Esophagus muscularis mucosa (tissue), 4 donors: ENCODE data around the gene NCOA3. TPM values are rescaled to one million over a fixed set of nuclear protein-coding genes. Genes with fewer than 3 reads are reported as not detected.

Experiments
- DNase-seq: peaks from one replicate; pipeline ENCODE4 v3.0.0-alpha.2; 2017; ENCODE audit errors: extremely low spot score
- H3K27ac ChIP-seq, 4 donors: fragments of 200-600 bp; sonication (generic); replicated peaks in 1 of 4; 1 replicate in 3 of 4; 2 replicates in 1 of 4; pipeline ENCODE4 v1.5.1; 2016 to 2019; ENCODE audit warnings: mild to moderate bottlenecking in 1 of 4
- H3K27me3 ChIP-seq, 4 donors: fragments of 200-600 bp; sonication (generic); one replicate each; pipeline versions ENCODE4 v1.5.1 to v1.6.0; 2016 to 2019
- H3K36me3 ChIP-seq, 4 donors: fragments of 200-600 bp; sonication (generic); one replicate each; pipeline ENCODE4 v1.5.1; 2016 to 2019
- H3K4me1 ChIP-seq, 4 donors: fragments of 200-600 bp; sonication (generic); one replicate each; pipeline ENCODE4 v1.5.1; 2016 to 2019
- H3K4me3 ChIP-seq, 4 donors: fragments of 200-600 bp; sonication (generic); 1 replicate in 2 of 4; 2 replicates in 2 of 4; pipeline ENCODE4 v1.5.1; 2016 to 2019; ENCODE audit warnings: mild to moderate bottlenecking in 4 of 4, moderate library complexity in 1 of 4
- H3K9me3 ChIP-seq, 4 donors: fragments of 200-600 bp; sonication (generic); 1 replicate in 3 of 4; 2 replicates in 1 of 4; pipeline ENCODE4 v1.5.1; 2016 to 2019
- EP300 ChIP-seq: sonication (generic); formaldehyde crosslinking; IDR thresholded peaks from one replicate; pipeline ENCODE4 v1.6.1; 2017; ENCODE audit warnings: antibody characterized with exemption
- POLR2A ChIP-seq: fragments of 450-650 bp; IDR thresholded peaks from one replicate; pipeline ENCODE4 v1.6.1; 2017; ENCODE audit warnings: antibody characterized with exemption, moderate library complexity, mild to moderate bottlenecking, low read depth
- POLR2AphosphoS5 ChIP-seq, 2 donors: sonication (generic); formaldehyde crosslinking; IDR thresholded peaks; one replicate each; pipeline ENCODE4 v1.6.1; 2017; ENCODE audit warnings: antibody characterized with exemption in 2 of 2
- WGBS: methylation state at CpG from one replicate; pipeline ENCODE4 v1.1.5; 2018; 5-methylcytosine and 5-hydroxymethylcytosine counted together
- intact Hi-C: fragments of 100-400 bp; cut with DNase I; formaldehyde crosslinking; loops from one replicate; pipeline ENCODE4 v1.15.1; 2023
- total RNA-seq, 4 donors: library from RNA; depleted of rRNA; stranded (reverse); fragments of >200 nt; gene quantifications; one replicate each; pipeline versions ENCODE4 v1.1.0 to v1.2.1, GENCODE V29; 2016
- TF ChIP-seq, protein P1 (sequence below), 3 experiments: fragments of 200-600 bp in 2 of 3; fragments of 450-650 bp in 1 of 3; sonication (generic) in 2 of 3; IDR thresholded peaks; one replicate each; pipeline ENCODE4 v1.5.1; 2017 to 2019; ENCODE audit warnings: antibody characterized with exemption in 3 of 3, mild to moderate bottlenecking in 2 of 3, moderate library complexity in 1 of 3

The NCOA3 gene
- total RNA-seq, 4 donors from 2014 or later = 25.7 to 51.4 (median 35.8) TPM

DNA sequence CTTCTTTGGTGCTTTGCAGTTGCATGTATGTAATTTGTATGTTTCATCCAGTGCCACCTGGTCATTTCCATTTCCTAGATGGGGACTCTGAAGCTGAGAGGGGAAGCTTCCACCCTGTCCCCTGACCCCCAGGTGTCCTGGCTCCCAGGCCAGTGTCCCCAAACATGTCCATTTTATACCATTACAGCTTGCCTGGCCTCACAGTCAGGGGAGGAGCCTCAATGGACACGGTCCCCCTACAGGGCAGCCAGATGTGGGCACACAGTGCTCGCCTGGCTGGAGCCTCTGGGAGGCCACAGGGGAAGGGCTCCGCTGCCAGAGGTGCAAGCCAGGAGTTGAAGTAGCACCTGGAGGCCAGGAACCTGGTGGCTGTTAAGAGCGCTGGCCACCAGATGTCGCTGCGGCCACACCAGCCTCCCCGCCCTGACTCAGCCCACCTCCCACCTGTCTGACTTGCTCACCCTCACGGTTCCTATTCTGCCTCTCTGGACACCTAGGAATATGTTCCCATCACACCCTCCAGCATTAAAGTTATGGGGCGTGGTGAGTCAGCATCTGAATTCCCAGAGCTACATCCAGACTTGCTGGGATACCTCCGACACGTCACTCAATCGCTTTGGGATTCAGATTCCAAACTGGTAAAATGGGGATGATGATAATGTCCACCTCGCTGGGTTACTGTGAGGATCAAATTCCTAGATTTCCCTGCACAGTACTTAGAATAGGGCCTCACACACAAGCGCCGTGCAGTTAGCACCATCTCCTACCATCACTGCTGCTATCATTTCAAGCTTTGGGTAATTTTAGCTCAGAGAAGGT is 176.2 kb downstream of the NCOA3 start:
- H3K36me3 ChIP-seq = peaks cover 11 to 51% (median 41%) of the 10 kb centered on the region in 4 donors
- H3K4me1 ChIP-seq = peaks cover 17 to 34% (median 23%) of the 10 kb centered on the region in 4 donors
- no peak overlapping the region for H3K4me3 ChIP-seq
- intact Hi-C loops = loop anchor here (2.0 to 5.0 kb wide), 2 partner anchors 617 to 944 kb away; no protein-coding TSS in a partner anchor
- 75% methylated on average over 6 of the region's 15 CpGs for WGBS
- H3K9me3 ChIP-seq = no peaks in the 10 kb centered on the region
- no peaks in the 10 kb centered on the region for H3K27me3 ChIP-seq
- TF ChIP-seq POLR2AphosphoS5 (IDR thresholded peaks at IDR 0.05) (no peak), EP300 (no peak), POLR2A (no peak)
- TF ChIP-seq, protein P1, sequence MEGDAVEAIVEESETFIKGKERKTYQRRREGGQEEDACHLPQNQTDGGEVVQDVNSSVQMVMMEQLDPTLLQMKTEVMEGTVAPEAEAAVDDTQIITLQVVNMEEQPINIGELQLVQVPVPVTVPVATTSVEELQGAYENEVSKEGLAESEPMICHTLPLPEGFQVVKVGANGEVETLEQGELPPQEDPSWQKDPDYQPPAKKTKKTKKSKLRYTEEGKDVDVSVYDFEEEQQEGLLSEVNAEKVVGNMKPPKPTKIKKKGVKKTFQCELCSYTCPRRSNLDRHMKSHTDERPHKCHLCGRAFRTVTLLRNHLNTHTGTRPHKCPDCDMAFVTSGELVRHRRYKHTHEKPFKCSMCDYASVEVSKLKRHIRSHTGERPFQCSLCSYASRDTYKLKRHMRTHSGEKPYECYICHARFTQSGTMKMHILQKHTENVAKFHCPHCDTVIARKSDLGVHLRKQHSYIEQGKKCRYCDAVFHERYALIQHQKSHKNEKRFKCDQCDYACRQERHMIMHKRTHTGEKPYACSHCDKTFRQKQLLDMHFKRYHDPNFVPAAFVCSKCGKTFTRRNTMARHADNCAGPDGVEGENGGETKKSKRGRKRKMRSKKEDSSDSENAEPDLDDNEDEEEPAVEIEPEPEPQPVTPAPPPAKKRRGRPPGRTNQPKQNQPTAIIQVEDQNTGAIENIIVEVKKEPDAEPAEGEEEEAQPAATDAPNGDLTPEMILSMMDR (IDR thresholded peaks at IDR 0.05) = peak; percentile 71 to 85 (median 81)
- no peak overlapping the region for H3K27ac ChIP-seq
- no peak for DNase-seq

DNA sequence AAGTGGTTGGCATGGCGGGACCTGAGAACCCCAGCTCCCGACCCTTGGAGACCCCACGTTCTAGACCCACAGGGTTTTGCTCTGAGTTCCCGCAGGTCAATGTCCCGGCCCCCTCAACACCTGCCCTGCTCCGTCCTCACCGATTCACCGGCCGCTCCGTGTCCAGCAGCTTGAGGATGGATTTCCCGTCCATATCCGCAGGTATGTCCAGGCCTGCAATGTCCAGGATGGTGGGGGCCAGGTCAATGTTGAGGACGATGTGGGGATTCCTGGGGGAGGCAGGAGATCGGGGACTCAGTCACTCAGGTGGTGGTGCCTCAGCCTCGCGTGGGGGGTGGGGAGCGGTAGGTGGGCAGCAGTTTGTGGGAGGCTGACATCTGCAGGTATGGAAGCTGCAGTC is 176.8 kb downstream of the NCOA3 start:
- Histone ChIP-seq H3K27ac (no peak overlapping the region), H3K36me3 (peaks cover 11 to 51% (median 36%) of the 10 kb centered on the region in 4 donors), H3K4me1 (peaks cover 23 to 41% (median 29%) of the 10 kb centered on the region in 4 donors), H3K4me3 (no peak overlapping the region), H3K9me3 (no peaks in the 10 kb centered on the region), H3K27me3 (no peaks in the 10 kb centered on the region)
- 98% methylated on average over 15 of the region's 17 CpGs for WGBS
- DNase-seq = no peak
- intact Hi-C loops = loop anchor here (2.0 to 5.0 kb wide), 2 partner anchors 616 to 944 kb away; no protein-coding TSS in a partner anchor
- no peak for TF ChIP-seq EP300
- no peak for TF ChIP-seq POLR2AphosphoS5 (IDR thresholded peaks at IDR 0.05)
- TF ChIP-seq, protein P1 (IDR thresholded peaks at IDR 0.05) = no peak
- no peak for TF ChIP-seq POLR2A

DNA sequence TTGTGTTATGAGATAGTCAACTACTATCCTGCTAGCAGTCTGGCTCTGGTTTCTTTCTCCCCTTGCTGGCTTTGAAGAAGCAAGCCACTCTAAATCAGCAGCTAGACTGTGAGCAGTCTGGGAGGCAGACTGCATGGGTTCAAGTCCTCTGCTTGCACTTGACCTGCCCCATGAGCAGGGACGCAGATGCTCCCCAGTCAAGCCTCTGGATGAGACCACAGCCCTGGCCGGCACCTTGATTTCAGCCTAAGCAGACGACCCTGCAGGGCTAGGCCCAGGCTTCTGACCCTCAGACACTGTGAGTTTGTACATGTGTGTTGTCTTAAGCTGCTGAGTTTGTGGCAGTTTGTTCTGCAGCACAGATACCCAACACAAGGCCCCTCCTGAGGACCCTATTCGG is 177.8 kb downstream of the NCOA3 start:
- DNase-seq = no peak
- Histone ChIP-seq H3K36me3 (peaks cover 11 to 51% (median 35%) of the 10 kb centered on the region in 4 donors), H3K4me1 (peaks cover 23 to 41% (median 30%) of the 10 kb centered on the region in 4 donors), H3K4me3 (no peak overlapping the region), H3K9me3 (no peaks in the 10 kb centered on the region), H3K27me3 (no peaks in the 10 kb centered on the region), H3K27ac (no peak overlapping the region)
- intact Hi-C loops = loop anchor here (2.0 to 5.0 kb wide), 2 partner anchors 615 to 943 kb away; no protein-coding TSS in a partner anchor
- TF ChIP-seq EP300 (no peak), POLR2AphosphoS5 (IDR thresholded peaks at IDR 0.05) (no peak), POLR2A (no peak)
- TF ChIP-seq, protein P1 (IDR thresholded peaks at IDR 0.05) = no peak
- 98% methylated on average over 3 of the region's 4 CpGs for WGBS

DNA sequence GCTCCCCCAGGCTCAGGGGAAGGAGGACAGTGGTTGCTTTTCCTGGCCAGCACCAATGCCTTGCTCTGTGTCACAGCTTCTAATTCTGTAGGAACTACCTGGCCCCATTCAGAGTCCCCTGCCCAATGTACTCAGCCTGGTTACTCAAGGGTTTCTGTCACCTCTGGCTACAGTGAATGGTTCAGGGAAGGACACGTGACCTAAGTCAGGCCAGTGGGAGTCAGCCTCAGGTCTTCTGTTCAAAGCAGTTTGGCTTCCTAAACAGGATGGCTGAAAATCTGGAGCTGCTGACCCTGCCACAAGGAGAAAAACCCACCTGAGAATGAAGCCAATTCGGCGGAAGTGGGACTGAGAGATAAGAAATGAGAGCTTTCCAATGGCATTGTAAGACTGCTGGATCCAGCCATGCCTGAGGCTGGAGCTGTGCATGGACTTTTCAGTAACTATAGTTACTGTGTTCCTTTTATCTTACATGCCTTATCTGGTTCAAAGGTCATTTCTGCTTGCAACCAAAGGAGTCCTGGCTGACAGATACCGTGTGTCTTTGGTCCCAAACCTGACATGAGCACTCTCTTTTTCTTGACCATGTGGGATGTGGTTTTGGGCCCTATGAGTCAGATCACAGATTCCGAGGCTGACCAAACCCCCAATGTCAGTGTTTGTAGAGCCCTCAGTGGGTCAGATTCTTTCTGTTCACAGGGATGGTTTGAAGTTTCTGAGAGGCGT is 179.3 kb downstream of the NCOA3 start:
- Histone ChIP-seq H3K27ac (peak overlapping the region in 3 of 4 donors; percentile 70 to 82 (median 73)), H3K27me3 (no peaks in the 10 kb centered on the region), H3K36me3 (peaks cover 10 to 45% (median 25%) of the 10 kb centered on the region in 4 donors), H3K4me1 (peaks cover 23 to 45% (median 31%) of the 10 kb centered on the region in 4 donors), H3K9me3 (no peaks in the 10 kb centered on the region), H3K4me3 (no peak overlapping the region)
- TF ChIP-seq EP300 (no peak), POLR2AphosphoS5 (IDR thresholded peaks at IDR 0.05) (no peak), POLR2A (no peak)
- TF ChIP-seq, protein P1 (IDR thresholded peaks at IDR 0.05) = no peak
- DNase-seq = no peak
- intact Hi-C loops = loop anchor here (5.0 kb wide), 2 partner anchors 41 to 106 kb away; partner anchors contain the start of gene SULF2
- WGBS = 93% methylated on average over 6 of the region's 6 CpGs
